Fibroblast of lung (primary cell): ENCODE results near the gene PIP4P1.
A peak's percentile ranks its signal among the peaks of the same experiment; 100 is the strongest.

Experiments used
- EZH2 ChIP-seq: IDR thresholded peaks from 2 replicates; pipeline ENCODE4 v1.5.1; 2012; ENCODE audit warnings: low read length, control low read depth, mild to moderate bottlenecking; ENCODE audit errors: missing control alignments
- TF ChIP-seq, protein P1 (sequence below), 2 donors: IDR thresholded peaks in 1 of 2; conservative IDR thresholded peaks in 1 of 2; 1 replicate in 1 of 2; 2 replicates in 1 of 2; pipeline ENCODE4 v1.5.1; 2011 to 2012; ENCODE audit warnings: low read length in 2 of 2, control low read depth in 1 of 2, inconsistent platforms in 1 of 2, low read depth in 1 of 2, mild to moderate bottlenecking in 1 of 2

DNA sequence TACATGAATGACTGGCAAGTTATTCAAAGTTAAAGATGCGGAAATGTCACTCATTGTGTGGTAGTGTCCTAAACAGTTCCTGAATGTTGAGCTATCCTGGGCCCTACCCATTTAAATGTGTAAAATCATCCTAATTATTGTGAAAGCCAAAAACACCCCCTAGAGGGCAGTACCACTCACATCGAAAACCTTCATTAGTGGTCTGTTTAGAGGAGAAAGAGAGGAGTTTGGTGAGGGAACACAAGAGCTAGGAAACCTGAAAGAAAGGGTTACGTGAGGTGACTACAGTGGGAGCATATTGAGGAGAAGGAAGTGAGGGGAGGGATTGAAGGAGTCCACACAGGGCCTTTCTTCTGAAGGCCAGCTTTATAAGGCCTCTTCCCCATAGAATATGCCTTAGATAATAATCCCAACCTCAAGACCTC is 45.4 kb downstream of the PIP4P1 start:
- TF ChIP-seq, protein P1, sequence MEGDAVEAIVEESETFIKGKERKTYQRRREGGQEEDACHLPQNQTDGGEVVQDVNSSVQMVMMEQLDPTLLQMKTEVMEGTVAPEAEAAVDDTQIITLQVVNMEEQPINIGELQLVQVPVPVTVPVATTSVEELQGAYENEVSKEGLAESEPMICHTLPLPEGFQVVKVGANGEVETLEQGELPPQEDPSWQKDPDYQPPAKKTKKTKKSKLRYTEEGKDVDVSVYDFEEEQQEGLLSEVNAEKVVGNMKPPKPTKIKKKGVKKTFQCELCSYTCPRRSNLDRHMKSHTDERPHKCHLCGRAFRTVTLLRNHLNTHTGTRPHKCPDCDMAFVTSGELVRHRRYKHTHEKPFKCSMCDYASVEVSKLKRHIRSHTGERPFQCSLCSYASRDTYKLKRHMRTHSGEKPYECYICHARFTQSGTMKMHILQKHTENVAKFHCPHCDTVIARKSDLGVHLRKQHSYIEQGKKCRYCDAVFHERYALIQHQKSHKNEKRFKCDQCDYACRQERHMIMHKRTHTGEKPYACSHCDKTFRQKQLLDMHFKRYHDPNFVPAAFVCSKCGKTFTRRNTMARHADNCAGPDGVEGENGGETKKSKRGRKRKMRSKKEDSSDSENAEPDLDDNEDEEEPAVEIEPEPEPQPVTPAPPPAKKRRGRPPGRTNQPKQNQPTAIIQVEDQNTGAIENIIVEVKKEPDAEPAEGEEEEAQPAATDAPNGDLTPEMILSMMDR (conservative IDR thresholded peaks at IDR 0.05 in 1 of 2, IDR thresholded peaks at IDR 0.05 in 1 of 2; ENCODE audit: low read depth in 1 of 2, low read length in 2 of 2): peak; percentile 60 to 74
- no peak for TF ChIP-seq EZH2
